A549 (cell line): ENCODE results near the gene FAR1. TPM values are rescaled to one million over a fixed set of nuclear protein-coding genes. Genes with fewer than 3 reads are reported as not detected.

Experiments
- ATAC-seq, 2 experiments: fragments of 200-7000 bp in 1 of 2; fragments of >200 bp in 1 of 2; cut with Nextera tagmentation in 1 of 2; cut with Tn5 transposase in 1 of 2; 3 replicates each; pipeline versions ENCODE4 v1.8.0 to v1.9.1; 2018 to 2020; ENCODE audit warnings: mild to moderate bottlenecking in 1 of 2, moderate library complexity in 1 of 2
- CTCF ChIA-PET: fragments of 300-600 bp; sonication (Branson Sonifier 250); formaldehyde crosslinking; extraction: SDS; loops from one replicate; lab custom pipeline; 2021; ENCODE audit warnings: antibody characterized with exemption, inconsistent platforms; lab: Yijun Ruan, JAX
- POLR2A ChIA-PET: fragments of 350-600 bp; formaldehyde crosslinking; extraction: SDS; loops from one replicate; lab custom pipeline; 2021; ENCODE audit warnings: antibody characterized with exemption, inconsistent platforms; lab: Yijun Ruan, JAX
- DNase-seq, 2 experiments: peaks; one replicate each; pipeline versions ENCODE4 v3.0.0 to v3.0.0-alpha.2; 2011 to 2016; ENCODE audit warnings: low read depth in 1 of 2, low spot score in 1 of 2
- FAIRE-seq: peaks from 2 replicates; lab custom pipeline; 2011; peaks lifted over from hg19 to GRCh38; lab: Jason Lieb, UNC
- H3K27ac ChIP-seq, 2 experiments: fragments of >200 bp; sonication (Bioruptor Twin); formaldehyde crosslinking; 3 replicates each; pipeline ENCODE4 v1.5.1; 2016 to 2017
- H3K4me1 ChIP-seq: fragments of >200 bp; sonication (Bioruptor Twin); formaldehyde crosslinking; 3 replicates; pipeline ENCODE4 v1.6.1; 2016
- H3K4me2 ChIP-seq: fragments of >200 bp; sonication (Bioruptor Twin); formaldehyde crosslinking; 3 replicates; pipeline ENCODE4 v1.6.1; 2016
- H3K4me3 ChIP-seq: fragments of >200 bp; sonication (Bioruptor Twin); formaldehyde crosslinking; 3 replicates; pipeline ENCODE4 v1.5.1; 2016
- H3K9me3 ChIP-seq: fragments of >200 bp; sonication (Bioruptor Twin); formaldehyde crosslinking; 3 replicates; pipeline ENCODE4 v1.6.1; 2016
- ATOH8 ChIP-seq: fragments of 250-450 bp; sonication (Bioruptor Pico); IDR thresholded peaks from 2 replicates; pipeline ENCODE4 v1.5.0; 2020; ENCODE audit warnings: low read depth, mild to moderate bottlenecking, moderate library complexity
- CEBPB ChIP-seq, 2 experiments: fragments of >200 bp in 1 of 2; sonication (Bioruptor Twin) in 1 of 2; formaldehyde crosslinking in 1 of 2; IDR thresholded peaks; 2 replicates each; pipeline ENCODE4 v1.6.1; 2012 to 2016
- CHD2 ChIP-seq: fragments of 150-350 bp; IDR thresholded peaks from 2 replicates; pipeline ENCODE4 v1.6.1; 2014; ENCODE audit warnings: low read length; ENCODE audit not compliant: partially characterized antibody
- ESRRA ChIP-seq: fragments of 150-350 bp; IDR thresholded peaks from 2 replicates; pipeline ENCODE4 v1.6.1; 2014; ENCODE audit warnings: mild to moderate bottlenecking, low read length, borderline replicate concordance
- FOXS1 ChIP-seq: fragments of 250-450 bp; sonication (Bioruptor Pico); IDR thresholded peaks from 2 replicates; pipeline ENCODE4 v1.5.0; 2020; ENCODE audit warnings: mild to moderate bottlenecking, moderate library complexity
- HOXB13 ChIP-seq: fragments of 250-450 bp; sonication (Bioruptor Pico); IDR thresholded peaks from 2 replicates; pipeline ENCODE4 v1.5.0; 2020; ENCODE audit warnings: low read depth, mild to moderate bottlenecking, moderate library complexity
- JUN ChIP-seq, 2 experiments: fragments of >200 bp; sonication (Bioruptor Twin); formaldehyde crosslinking; IDR thresholded peaks; 2 replicates in 1 of 2; 3 replicates in 1 of 2; pipeline ENCODE4 v1.6.1; 2016 to 2017
- MAFK ChIP-seq: fragments of 450-650 bp; IDR thresholded peaks from 2 replicates; pipeline ENCODE4 v1.6.1; 2014; ENCODE audit not compliant: partially characterized antibody
- NR3C1 ChIP-seq: fragments of >200 bp; sonication (Bioruptor Twin); formaldehyde crosslinking; IDR thresholded peaks from 3 replicates; pipeline ENCODE4 v1.6.1; 2017
- POLR2A ChIP-seq: IDR thresholded peaks from 2 replicates; pipeline ENCODE4 v1.6.1; 2012; ENCODE audit warnings: mild to moderate bottlenecking, low read length
- RFX5 ChIP-seq: fragments of 450-650 bp; IDR thresholded peaks from 2 replicates; pipeline ENCODE4 v1.7.1; 2014; ENCODE audit warnings: antibody characterized with exemption, mild to moderate bottlenecking, moderate library complexity
- RNF2 ChIP-seq: fragments of 200-600 bp; sonication (generic); IDR thresholded peaks from 2 replicates; pipeline ENCODE4 v1.6.1; 2016; ENCODE audit warnings: low read depth, mild to moderate bottlenecking, antibody characterized with exemption, moderate library complexity, borderline replicate concordance
- ZNF302 ChIP-seq: fragments of 250-450 bp; sonication (Bioruptor Pico); IDR thresholded peaks from 2 replicates; pipeline ENCODE4 v1.9.0; 2021; ENCODE audit warnings: inconsistent platforms, mild to moderate bottlenecking, moderate library complexity
- ZSCAN20 ChIP-seq: fragments of 250-450 bp; sonication (Bioruptor Pico); IDR thresholded peaks from 2 replicates; pipeline ENCODE4 v1.8.0; 2022; ENCODE audit warnings: mild to moderate bottlenecking, moderate library complexity
- WGBS: methylation state at CpG from one replicate; pipeline ENCODE4 v1.1.6; 2017; ENCODE audit errors: missing lambda C conversion rate; 5-methylcytosine and 5-hydroxymethylcytosine counted together
- polyA plus RNA-seq, 4 experiments: library from polyadenylated mRNA; depleted of rRNA in 3 of 4; stranded (reverse); fragments of >200 nt; fragmentation: RNase III in 1 of 4; extraction: RNeasy Plus Mini Kit Qiagen cat#74134 plus additional on column Dnase treatment in 1 of 4; gene quantifications; 2 replicates in 3 of 4; 3 replicates in 1 of 4; pipeline ENCODE4 v1.2.3, GENCODE V29; 2011 to 2017
- TF ChIP-seq, protein P1 (sequence below): fragments of >200 bp; sonication (Bioruptor Twin); formaldehyde crosslinking; IDR thresholded peaks from 3 replicates; pipeline ENCODE4 v1.5.1; 2016
- TF ChIP-seq, protein P2 (sequence below): fragments of 250-450 bp; sonication (Bioruptor Pico); IDR thresholded peaks from 2 replicates; pipeline ENCODE4 v1.5.0; 2021; ENCODE audit warnings: mild to moderate bottlenecking, moderate library complexity, borderline replicate concordance
- TF ChIP-seq, protein P3 (sequence below): fragments of >200 bp; sonication (Bioruptor Twin); formaldehyde crosslinking; IDR thresholded peaks from 2 replicates; pipeline ENCODE4 v1.6.1; 2016

Gene FAR1
- polyA plus RNA-seq, 2 of the 4 experiments (the other 2 are of a cell fraction): 41.8 to 119 TPM

- DNase-seq (no peak), FAIRE-seq (no peak), ATAC-seq (peak; percentile 50 to 54; a peak in 1 of 6 replicates)
- Histone ChIP-seq H3K4me3 (no peak overlapping the region), H3K4me1 (no peaks in the 10 kb centered on the region), H3K4me2 (no peak overlapping the region), H3K9me3 (no peaks in the 10 kb centered on the region), H3K27ac (no peak overlapping the region)
- 87% methylated on average over 2 of the region's 2 CpGs for WGBS
- no peak for TF ChIP-seq POLR2A
- TF ChIP-seq, protein P1, sequence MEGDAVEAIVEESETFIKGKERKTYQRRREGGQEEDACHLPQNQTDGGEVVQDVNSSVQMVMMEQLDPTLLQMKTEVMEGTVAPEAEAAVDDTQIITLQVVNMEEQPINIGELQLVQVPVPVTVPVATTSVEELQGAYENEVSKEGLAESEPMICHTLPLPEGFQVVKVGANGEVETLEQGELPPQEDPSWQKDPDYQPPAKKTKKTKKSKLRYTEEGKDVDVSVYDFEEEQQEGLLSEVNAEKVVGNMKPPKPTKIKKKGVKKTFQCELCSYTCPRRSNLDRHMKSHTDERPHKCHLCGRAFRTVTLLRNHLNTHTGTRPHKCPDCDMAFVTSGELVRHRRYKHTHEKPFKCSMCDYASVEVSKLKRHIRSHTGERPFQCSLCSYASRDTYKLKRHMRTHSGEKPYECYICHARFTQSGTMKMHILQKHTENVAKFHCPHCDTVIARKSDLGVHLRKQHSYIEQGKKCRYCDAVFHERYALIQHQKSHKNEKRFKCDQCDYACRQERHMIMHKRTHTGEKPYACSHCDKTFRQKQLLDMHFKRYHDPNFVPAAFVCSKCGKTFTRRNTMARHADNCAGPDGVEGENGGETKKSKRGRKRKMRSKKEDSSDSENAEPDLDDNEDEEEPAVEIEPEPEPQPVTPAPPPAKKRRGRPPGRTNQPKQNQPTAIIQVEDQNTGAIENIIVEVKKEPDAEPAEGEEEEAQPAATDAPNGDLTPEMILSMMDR: peak; percentile 20; the same call in 1 of the 3 replicates
- CTCF ChIA-PET: no interaction called here
- POLR2A ChIA-PET: no interaction called here
Measured at GRCh38 chr11:13701506-13701905, 33.0 kb downstream of the FAR1 start.

GRCh38 chr11:13702071-13702470 is 33.6 kb downstream of the FAR1 start:
- no peaks in the 10 kb centered on the region for H3K9me3 ChIP-seq

GRCh38 chr11:13705710-13706109 is 37.2 kb downstream of the FAR1 start:
- no peak for ATAC-seq
- POLR2A ChIA-PET: no interaction called here

More at GRCh38 chr11:13702071-13702470, 33.6 kb downstream of the FAR1 start:
- DNase-seq (no peak), ATAC-seq (no peak), FAIRE-seq (no peak)
- Histone ChIP-seq H3K4me3 (no peak overlapping the region), H3K27ac (no peak overlapping the region), H3K4me2 (no peak overlapping the region), H3K4me1 (no peaks in the 10 kb centered on the region)
- CTCF ChIA-PET: no interaction called here
- POLR2A ChIA-PET: no interaction called here
- TF ChIP-seq NR3C1: no peak
- TF ChIP-seq ZSCAN20 (CRISPR knock-in tag): no peak
- TF ChIP-seq CHD2: no peak
- no peak for TF ChIP-seq RFX5
- TF ChIP-seq, protein P2, sequence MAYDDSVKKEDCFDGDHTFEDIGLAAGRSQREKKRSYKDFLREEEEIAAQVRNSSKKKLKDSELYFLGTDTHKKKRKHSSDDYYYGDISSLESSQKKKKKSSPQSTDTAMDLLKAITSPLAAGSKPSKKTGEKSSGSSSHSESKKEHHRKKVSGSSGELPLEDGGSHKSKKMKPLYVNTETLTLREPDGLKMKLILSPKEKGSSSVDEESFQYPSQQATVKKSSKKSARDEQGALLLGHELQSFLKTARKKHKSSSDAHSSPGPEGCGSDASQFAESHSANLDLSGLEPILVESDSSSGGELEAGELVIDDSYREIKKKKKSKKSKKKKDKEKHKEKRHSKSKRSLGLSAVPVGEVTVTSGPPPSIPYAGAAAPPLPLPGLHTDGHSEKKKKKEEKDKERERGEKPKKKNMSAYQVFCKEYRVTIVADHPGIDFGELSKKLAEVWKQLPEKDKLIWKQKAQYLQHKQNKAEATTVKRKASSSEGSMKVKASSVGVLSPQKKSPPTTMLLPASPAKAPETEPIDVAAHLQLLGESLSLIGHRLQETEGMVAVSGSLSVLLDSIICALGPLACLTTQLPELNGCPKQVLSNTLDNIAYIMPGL (CRISPR knock-in tag): no peak
- TF ChIP-seq MAFK: peak; percentile 36
- TF ChIP-seq ZNF302 (CRISPR knock-in tag): no peak
- no peak for TF ChIP-seq HOXB13 (CRISPR knock-in tag)

More at GRCh38 chr11:13705710-13706109, 37.2 kb downstream of the FAR1 start:
- Histone ChIP-seq H3K4me2 (no peak overlapping the region), H3K9me3 (no peaks in the 10 kb centered on the region), H3K27ac (no peak overlapping the region), H3K4me1 (no peaks in the 10 kb centered on the region), H3K4me3 (no peak overlapping the region)
- no peak for FAIRE-seq
- no peak for DNase-seq
- TF ChIP-seq ZSCAN20 (CRISPR knock-in tag) (no peak), ESRRA (no peak), RFX5 (no peak), JUN (IDR thresholded peaks at IDR 0.05) (no peak), CEBPB (IDR thresholded peaks at IDR 0.05) (no peak), RNF2 (no peak), ATOH8 (no peak), FOXS1 (CRISPR knock-in tag) (no peak)
- TF ChIP-seq, protein P3, sequence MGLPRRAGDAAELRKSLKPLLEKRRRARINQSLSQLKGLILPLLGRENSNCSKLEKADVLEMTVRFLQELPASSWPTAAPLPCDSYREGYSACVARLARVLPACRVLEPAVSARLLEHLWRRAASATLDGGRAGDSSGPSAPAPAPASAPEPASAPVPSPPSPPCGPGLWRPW: no peak
- TF ChIP-seq, protein P2 (CRISPR knock-in tag): no peak
- CTCF ChIA-PET: no interaction called here
